GM21423 (cell line): ENCODE results near the gene PTPDC1.
A peak's percentile ranks its signal among the peaks of the same experiment; 100 is the strongest.

ENCODE experiments used
- ATAC-seq: cut with Tn5 transposase; IDR thresholded peaks from one replicate; pipeline ENCODE4 v1.9.1; 2021; ENCODE audit warnings: mild to moderate bottlenecking, moderate library complexity; ENCODE audit not compliant: unreplicated experiment

Gene PTPDC1

GRCh38 chr9:94084314-94084713 is at the start of gene PTPDC1:
Gene PTPDC1 (plus strand): TSS chr9:94084464. CDS start chr9:94084531, 67 bp downstream.
- ATAC-seq: no peak

- no peak for ATAC-seq
These were observed 49.8 kb upstream of the PTPDC1 start for GRCh38 chr9:94034511-94034910.

- ATAC-seq: no peak
These were observed 44.5 kb upstream of the PTPDC1 start for GRCh38 chr9:94039786-94040185.

- no peak for ATAC-seq
These were observed 41.5 kb upstream of the PTPDC1 start for GRCh38 chr9:94042516-94043360.

DNA sequence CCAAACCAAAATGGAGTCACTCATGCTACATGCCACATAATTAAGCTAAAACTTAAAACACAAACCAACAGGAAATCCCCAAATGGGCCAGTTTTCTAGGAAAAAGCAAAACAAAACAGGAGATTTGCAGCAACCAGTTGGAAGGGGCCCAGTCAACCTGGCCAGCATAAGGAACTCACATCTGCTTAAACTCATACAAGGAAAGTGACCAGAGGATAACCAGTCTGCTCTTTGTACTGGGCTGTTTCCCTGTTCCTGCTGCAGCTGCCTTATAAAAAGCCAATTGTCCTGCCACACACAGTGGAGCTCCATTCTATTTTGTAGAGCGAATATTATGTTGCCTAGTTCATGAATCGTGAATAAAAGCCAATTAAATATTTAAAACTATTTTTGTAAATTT is 29.5 kb upstream of the PTPDC1 start:
- no peak for ATAC-seq

GRCh38 chr9:94056442-94056974 is 27.8 kb upstream of the PTPDC1 start:
- no peak for ATAC-seq

DNA sequence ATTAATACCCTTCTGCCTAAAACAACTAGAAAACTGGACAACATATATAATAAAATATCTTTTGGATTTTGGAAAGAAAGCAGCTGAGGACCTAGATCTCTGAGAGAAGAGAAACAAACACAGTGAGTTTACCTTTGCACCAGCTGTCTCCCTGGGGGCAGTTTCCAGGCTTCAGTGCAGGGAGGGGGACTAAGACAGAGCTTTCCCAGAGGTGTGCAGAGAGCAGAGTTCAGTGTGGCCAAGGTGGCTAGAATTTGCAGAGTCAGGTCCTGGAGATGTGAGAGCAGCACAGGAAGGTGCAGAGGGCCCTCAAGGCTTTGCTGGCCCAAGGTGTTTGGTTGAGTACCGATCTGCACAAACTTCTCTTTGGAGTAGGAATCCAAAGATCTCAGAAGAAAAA is 26.3 kb upstream of the PTPDC1 start:
- no peak for ATAC-seq

GRCh38 chr9:94061864-94062263 is 22.4 kb upstream of the PTPDC1 start:
- no peak for ATAC-seq

- ATAC-seq: peak; percentile 51
These were observed 18.7 kb upstream of the PTPDC1 start for GRCh38 chr9:94065535-94065961.

DNA sequence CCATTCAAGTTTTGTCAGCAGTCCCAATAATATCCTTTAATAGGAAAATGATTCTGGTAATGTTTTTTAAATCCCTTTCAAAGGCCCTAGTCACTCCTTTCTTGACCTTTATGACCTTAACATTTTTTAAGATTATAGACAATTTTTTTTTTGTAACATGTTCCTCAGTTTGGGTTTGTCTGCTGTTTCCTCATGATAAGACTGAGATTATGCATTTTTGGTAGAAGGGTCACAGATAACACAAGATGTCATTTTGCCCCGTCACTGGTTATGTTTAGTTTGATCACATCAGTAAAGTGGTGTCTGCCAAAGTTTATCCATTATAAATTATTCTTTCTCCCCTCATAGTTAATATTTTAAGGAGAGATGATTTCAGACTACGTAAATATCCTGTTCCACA is 16.0 kb upstream of the PTPDC1 start:
- no peak for ATAC-seq

DNA sequence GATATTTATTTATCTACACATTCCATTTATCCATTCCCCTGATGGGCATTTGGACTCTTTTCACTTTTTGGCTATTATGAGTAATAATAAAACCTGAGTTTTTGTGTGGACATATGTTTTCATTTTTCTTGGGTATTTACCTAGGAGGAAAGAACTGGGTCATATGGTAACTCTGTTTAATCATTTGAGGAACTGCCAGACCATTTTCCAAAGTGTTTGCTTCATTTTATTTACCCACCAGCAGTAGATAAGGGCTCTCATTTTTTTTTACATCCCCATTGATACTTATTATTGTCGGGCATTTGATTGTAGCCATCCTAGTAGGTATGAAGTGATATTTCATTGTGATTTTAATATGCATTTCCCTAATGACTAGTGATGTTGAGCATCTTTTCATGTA is 7.7 kb upstream of the PTPDC1 start:
- ATAC-seq: no peak

DNA sequence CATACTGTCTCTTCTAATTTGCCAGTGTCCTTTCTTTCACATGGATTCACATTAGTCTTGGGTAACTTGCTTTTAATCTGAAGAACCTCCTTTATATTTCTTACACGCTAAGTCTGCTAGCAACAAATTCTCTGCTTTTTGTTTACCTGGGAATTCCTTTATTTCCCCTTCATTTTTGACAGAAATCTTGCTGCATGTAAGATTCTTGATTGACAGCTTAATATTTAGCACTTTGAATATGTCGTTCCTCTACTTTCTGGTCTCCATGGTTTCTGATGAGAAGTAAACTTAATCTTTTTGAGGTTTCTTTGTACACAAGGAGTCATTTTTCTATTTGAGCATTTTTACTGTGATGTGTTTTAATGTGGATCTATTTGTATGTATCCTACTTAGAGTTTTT is 6.2 kb upstream of the PTPDC1 start:
- no peak for ATAC-seq

GRCh38 chr9:94079236-94079635 is 5.0 kb upstream of the PTPDC1 start:
- ATAC-seq: no peak

- ATAC-seq: no peak
These were observed 4.0 kb upstream of the PTPDC1 start for GRCh38 chr9:94080249-94080648.

GRCh38 chr9:94081435-94081834 is 2.8 kb upstream of the PTPDC1 start:
- no peak for ATAC-seq

- ATAC-seq: no peak
These were observed 2.3 kb upstream of the PTPDC1 start for GRCh38 chr9:94081864-94082463.

DNA sequence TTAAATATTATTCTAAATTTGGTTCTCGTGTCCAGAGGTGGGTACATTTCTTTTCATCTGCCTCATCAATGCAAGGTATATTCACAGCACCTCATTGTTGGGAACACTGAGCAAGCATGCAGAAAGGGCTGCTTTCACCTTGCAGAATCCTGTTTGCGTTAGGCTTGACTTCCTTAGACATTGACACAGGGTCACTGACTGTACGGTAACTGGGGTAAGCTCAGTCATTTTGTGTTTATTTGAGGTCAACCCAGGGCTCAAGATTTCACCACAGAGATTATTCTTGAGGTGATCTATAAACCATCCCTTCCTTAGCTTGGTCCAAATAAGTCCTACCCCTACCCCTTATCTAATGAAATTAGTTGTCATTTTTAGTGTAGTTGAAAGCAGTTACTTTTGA is 1.7 kb upstream of the PTPDC1 start:
- ATAC-seq: no peak

GRCh38 chr9:94082956-94083355 is 1.3 kb upstream of the PTPDC1 start:
- ATAC-seq: no peak

- no peak for ATAC-seq
These were observed 880 bp upstream of the PTPDC1 start for GRCh38 chr9:94083384-94083783.

GRCh38 chr9:94085062-94085639 is 887 bp downstream of the PTPDC1 start:
- ATAC-seq: no peak

GRCh38 chr9:94086486-94087345 is 2.5 kb downstream of the PTPDC1 start:
- no peak for ATAC-seq
